Activated gamma-delta T cell (primary cell): Measurements from ENCODE around the gene SRPX.

Experiments used
- DNase-seq: peaks from one replicate; lab custom pipeline; 2025; lab: John Stamatoyannopoulos, UW

SRPX gene

GRCh38 chrX:38211891-38212635, 8.6 kb downstream of the SRPX start:
- no peak for DNase-seq

- no peak for DNase-seq
Measured at GRCh38 chrX:38206542-38206941, 14.1 kb downstream of the SRPX start.

- no peak for DNase-seq
Measured at GRCh38 chrX:38206036-38206435, 14.6 kb downstream of the SRPX start.

GRCh38 chrX:38205039-38205438, 15.6 kb downstream of the SRPX start:
- DNase-seq, result no peak

DNA sequence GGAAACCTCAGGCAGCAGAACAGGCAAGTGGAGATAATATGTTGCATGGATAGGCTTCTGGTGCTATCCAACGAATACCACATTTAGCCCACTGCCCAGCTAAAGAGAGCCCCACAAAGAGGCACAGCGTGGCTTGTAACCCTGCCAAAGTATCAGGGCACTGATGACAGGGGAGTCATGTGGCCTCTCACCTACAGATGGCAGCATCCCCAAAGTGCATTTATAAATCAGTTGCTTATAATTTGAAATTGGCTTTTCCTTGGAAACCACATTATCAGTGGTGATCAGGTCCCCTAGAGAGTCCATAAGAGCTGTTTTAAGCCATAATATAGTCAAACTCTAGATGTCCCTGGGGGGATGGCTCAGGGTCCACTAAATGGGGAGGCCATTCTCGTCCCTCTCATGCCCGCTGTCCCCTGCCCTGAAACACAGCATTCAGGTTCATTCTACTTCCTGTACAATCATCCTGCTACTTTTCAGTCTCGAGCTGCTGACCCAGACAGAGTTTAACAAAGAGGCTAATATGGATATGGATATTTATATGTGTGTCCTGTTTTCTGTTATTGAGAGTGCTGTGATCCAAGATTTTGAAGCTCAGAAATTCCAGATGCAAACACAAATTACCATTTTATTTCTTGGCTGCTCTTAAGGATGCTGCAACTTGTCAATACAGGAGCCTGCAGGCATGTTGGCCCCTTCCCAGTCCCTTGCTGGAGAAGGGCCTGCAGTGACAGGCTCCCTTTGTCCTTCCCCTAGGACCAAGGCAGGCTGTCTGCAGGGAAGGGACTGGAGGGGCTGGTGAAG, 28.5 kb downstream of the SRPX start:
- no peak for DNase-seq

- DNase-seq, result no peak
Measured at GRCh38 chrX:38189431-38190250, 31.0 kb downstream of the SRPX start.

- no peak for DNase-seq
Measured at GRCh38 chrX:38183596-38183995, 37.1 kb downstream of the SRPX start.

- no peak for DNase-seq
Measured at GRCh38 chrX:38181357-38181756, 39.3 kb downstream of the SRPX start.

DNA sequence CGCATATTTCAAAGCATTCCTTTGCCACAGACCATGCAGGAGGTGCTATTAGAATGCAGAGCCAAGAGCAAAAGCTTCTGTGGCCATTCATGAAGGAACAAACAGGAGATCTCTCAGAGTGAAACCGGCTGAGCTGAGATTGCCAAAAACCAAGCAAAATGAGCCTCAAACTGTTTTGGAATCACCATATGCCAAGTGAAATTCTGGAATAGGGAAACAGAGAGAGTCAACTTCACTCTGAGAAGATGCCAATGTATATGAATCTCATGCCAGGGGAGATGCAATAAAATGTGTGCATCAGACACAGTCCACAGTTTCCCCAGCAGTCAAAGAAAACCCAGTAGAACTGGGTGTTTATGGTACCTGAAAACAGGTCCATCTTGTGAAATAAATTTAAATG, 42.3 kb downstream of the SRPX start:
- DNase-seq, result no peak

- DNase-seq, result no peak
Measured at GRCh38 chrX:38175139-38175538, 45.5 kb downstream of the SRPX start.

DNA sequence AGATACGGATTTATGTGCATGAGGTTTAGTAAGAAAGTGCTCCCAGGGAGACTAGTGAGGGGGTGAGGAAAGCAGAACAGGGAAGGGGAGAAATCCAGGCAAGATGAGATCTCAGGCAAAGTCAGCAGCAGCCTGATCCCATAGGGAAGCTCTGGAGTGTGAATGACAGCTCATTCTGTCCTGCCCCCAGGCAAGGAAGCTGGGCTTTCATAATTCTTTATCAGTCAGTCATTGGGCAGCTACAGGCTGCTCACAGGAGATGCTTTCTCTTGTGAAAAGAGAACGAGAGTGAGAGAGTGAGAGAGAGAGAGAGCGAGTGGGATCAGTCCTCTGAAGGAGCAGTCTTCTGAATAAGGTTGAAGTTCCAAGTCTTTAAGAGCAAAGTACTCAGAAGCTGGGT, 48.1 kb downstream of the SRPX start:
- DNase-seq, result no peak

GRCh38 chrX:38170556-38170955, 50.1 kb downstream of the SRPX start:
- DNase-seq, result no peak

DNA sequence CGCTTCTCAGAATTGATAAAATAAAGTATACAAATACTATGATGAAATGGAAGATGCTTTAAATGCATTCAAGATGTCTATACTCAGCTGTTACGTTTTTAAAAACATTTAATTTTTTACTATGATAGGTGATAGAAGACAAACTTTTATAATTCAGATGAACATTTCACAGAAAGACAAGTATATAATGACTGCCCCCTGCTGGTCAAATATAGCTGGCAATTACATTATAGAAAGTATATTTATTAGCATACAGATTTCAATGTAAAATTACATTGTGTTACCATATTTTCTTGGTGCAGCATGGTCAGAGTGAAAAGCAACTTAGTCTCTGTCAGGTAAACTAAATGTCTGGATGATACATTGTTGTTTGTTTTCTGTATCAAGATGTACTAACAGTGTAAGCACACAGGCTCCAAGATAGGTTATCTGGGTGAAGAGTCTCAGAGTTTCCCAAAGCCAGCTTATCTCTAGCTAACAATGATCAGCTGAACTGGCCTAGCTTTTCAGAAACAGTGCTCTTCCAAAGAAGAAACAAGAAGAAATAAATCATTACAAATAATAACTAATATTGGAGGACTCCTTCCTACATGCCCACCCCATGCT, 54.1 kb downstream of the SRPX start:
- DNase-seq, result no peak

DNA sequence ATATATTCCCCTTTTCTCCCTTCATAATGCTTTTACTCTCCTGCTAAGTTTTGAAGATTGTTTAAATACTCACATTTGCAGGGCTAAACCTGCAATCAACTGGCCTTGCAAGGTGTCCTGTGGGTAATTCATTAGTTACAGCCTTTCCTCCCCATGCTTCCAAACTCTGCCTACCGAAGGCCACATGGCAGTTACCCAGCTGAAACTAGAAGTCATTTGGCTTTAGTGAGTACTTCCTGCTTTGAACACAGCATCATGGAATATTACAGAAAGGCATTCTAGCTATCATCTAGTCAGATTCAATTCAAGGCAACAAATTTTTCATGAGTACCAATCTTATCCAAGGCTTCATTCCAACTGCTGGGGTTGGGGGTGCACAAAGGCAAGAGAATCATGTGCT, 55.6 kb downstream of the SRPX start:
- DNase-seq, result no peak

GRCh38 chrX:38163193-38163592, 57.5 kb downstream of the SRPX start:
- no peak for DNase-seq

DNA sequence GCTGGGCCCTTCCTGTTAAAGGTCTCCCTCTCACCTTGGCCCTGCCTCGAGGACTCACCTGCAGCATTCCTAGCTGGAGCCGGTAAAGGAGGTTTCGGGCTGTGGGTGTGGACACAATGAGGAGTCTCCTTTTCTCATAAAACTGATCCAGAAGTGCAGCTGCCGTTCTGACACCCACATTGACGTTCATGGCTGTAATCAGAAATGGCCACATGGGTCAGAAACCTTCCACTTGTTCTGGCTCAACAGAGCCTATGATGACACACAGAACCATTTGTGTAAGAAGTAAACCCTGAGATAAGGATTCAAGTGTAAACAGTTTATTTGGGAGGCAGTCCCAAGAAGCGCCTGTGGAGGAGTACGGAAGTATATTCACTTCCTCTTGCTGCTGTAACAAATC, 63.8 kb downstream of the SRPX start:
- DNase-seq, result no peak

DNA sequence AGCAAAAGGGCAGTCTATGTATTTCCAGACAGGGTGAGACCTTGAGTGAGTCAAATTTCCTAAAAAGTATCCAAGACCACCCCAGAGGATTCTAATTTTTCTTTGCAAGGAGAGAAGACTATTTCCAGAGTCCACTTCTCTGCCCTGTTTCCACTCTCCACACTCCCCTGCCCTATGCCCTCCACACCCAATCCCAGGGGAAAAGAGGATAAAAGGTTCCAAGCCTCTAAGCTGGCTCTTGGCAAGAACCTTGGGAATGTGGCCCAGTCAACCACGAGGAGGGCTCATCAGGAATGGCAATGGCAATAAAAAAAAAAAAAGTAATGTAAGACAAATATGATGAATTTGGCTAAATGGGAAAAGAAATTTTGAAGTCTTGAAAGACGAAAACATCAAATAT, 65.9 kb downstream of the SRPX start:
- no peak for DNase-seq

GRCh38 chrX:38154340-38154739, 66.3 kb downstream of the SRPX start:
- no peak for DNase-seq

DNA sequence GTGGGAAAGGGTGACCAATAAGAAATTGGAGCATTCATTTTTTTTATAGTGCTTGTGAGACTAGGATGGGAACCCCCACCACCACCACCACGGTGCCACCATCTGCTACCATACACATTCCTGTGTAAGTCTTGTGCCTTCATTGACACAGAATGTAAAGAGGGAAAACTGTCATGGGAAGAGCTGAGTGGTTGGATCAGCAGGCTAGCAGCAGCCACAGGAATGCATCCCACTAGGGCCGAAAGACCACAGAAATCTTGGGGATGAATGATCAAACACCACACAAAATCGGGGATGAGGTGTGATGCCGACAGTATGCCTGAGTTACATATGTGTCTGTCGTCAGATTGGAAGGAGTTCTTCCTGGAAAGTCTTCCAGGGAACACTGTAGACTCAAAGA, 69.2 kb downstream of the SRPX start:
- no peak for DNase-seq

GRCh38 chrX:38150993-38151392, 69.7 kb downstream of the SRPX start:
- no peak for DNase-seq

GRCh38 chrX:38149016-38149415, 71.7 kb downstream of the SRPX start:
- DNase-seq, result no peak

DNA sequence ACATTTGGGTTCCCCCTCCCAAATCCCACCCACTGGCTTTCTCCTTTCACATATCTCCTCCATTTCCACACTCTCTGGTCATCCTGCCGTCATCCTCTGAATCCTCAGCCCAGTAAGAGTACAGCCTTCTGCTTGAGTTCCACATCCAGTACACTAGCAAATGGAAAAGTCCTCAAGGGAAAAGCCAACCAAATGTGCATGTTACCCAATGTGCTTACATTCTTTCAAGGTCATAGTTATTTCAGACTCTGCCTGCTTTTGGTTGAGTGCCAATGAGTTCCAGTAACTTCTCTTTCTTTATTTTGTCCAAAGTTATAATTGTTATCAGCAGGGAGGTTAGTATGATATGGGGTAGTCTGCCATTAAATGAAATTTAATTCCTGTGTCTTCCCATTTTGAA, 78.1 kb downstream of the SRPX start:
- no peak for DNase-seq
